ENCODE measurements around the gene UBXN10. TPM values are rescaled to one million over a fixed set of nuclear protein-coding genes. Genes with fewer than 3 reads are reported as not detected.

UBXN10 gene
- total and polyA plus RNA-seq, 10 donors, result 0.07 to 0.26 (median 0.18) TPM

- no peaks in the 10 kb centered on the region for H3K9me3 ChIP-seq
- H3K36me3 ChIP-seq, result no peaks in the 10 kb centered on the region
- TF ChIP-seq CTCF (IDR thresholded peaks at IDR 0.05 in 8 of 11, conservative IDR thresholded peaks at IDR 0.05 in 3 of 11) (no peak), POLR2AphosphoS5 (IDR thresholded peaks at IDR 0.05) (no peak), POLR2A (IDR thresholded peaks at IDR 0.05) (no peak)
- no peak overlapping the region for H3K4me3 ChIP-seq
- intact Hi-C loops (cut with DNase I; ENCODE audit: low total_unique reads), result no loop called here
- no peak overlapping the region for H3K27ac ChIP-seq
- DNase-seq, result no peak
- WGBS, 5 donors, result 72 to 82% (median 74%) methylated on average over 7 of the region's 7 CpGs
- H3K27me3 ChIP-seq (replicated peaks in 1 of 7), result peaks cover 0 to 69% (median 22%) of the 10 kb centered on the region in 7 donors
- peaks cover 0 to 44% (median 22%) of the 10 kb centered on the region in 6 donors for H3K4me1 ChIP-seq
Observed at GRCh38 chr1:20187103-20187812, 1.4 kb downstream of the UBXN10 start.

- H3K36me3 ChIP-seq, result no peaks in the 10 kb centered on the region
- peaks cover 0 to 44% (median 22%) of the 10 kb centered on the region in 6 donors for H3K4me1 ChIP-seq
- no peaks in the 10 kb centered on the region for H3K9me3 ChIP-seq
- 53 to 69% (median 56%) methylated on average over 4 of the region's 4 CpGs for WGBS, 5 donors
- H3K27ac ChIP-seq, result no peak overlapping the region
- peaks cover 0 to 76% (median 22%) of the 10 kb centered on the region in 7 donors for H3K27me3 ChIP-seq (replicated peaks in 1 of 7)
- TF ChIP-seq POLR2AphosphoS5 (IDR thresholded peaks at IDR 0.05) (no peak), POLR2A (IDR thresholded peaks at IDR 0.05) (no peak), CTCF (IDR thresholded peaks at IDR 0.05 in 8 of 11, conservative IDR thresholded peaks at IDR 0.05 in 3 of 11) (no peak)
- H3K4me3 ChIP-seq, result no peak overlapping the region
- no peak for DNase-seq
- intact Hi-C loops (cut with DNase I; ENCODE audit: low total_unique reads), result no loop called here
Observed at GRCh38 chr1:20187813-20188454, 2.0 kb downstream of the UBXN10 start.

GRCh38 chr1:20188455-20188817 lies 2.5 kb downstream of the UBXN10 start:
- peaks cover 0 to 44% (median 22%) of the 10 kb centered on the region in 6 donors for H3K4me1 ChIP-seq
- no peak overlapping the region for H3K4me3 ChIP-seq
- H3K9me3 ChIP-seq, result no peaks in the 10 kb centered on the region
- no peak for DNase-seq
- intact Hi-C loops (cut with DNase I; ENCODE audit: low total_unique reads), result no loop called here
- peaks cover 0 to 77% (median 22%) of the 10 kb centered on the region in 7 donors for H3K27me3 ChIP-seq (replicated peaks in 1 of 7)
- WGBS, 5 donors, result 50 to 65% (median 57%) methylated on average over 4 of the region's 4 CpGs
- no peak for TF ChIP-seq CTCF (IDR thresholded peaks at IDR 0.05 in 8 of 11, conservative IDR thresholded peaks at IDR 0.05 in 3 of 11)
- no peak for TF ChIP-seq POLR2A (IDR thresholded peaks at IDR 0.05)
- no peak for TF ChIP-seq POLR2AphosphoS5 (IDR thresholded peaks at IDR 0.05)
- H3K36me3 ChIP-seq, result no peaks in the 10 kb centered on the region
- no peak overlapping the region for H3K27ac ChIP-seq

- Histone ChIP-seq H3K36me3 (no peaks in the 10 kb centered on the region), H3K27me3 (replicated peaks in 1 of 7) (peaks cover 0 to 72% (median 22%) of the 10 kb centered on the region in 7 donors), H3K9me3 (no peaks in the 10 kb centered on the region), H3K27ac (no peak overlapping the region), H3K4me3 (no peak overlapping the region), H3K4me1 (peaks cover 2 to 42% (median 22%) of the 10 kb centered on the region in 6 donors)
- TF ChIP-seq POLR2AphosphoS5 (IDR thresholded peaks at IDR 0.05), result no peak
- TF ChIP-seq POLR2A (IDR thresholded peaks at IDR 0.05), result no peak
- TF ChIP-seq CTCF (IDR thresholded peaks at IDR 0.05 in 8 of 11, conservative IDR thresholded peaks at IDR 0.05 in 3 of 11), result no peak
- DNase-seq, result no peak
- intact Hi-C loops (cut with DNase I; ENCODE audit: low total_unique reads), result loop anchor here (5.0 kb wide), 1 partner anchor 87 kb away; no protein-coding TSS in a partner anchor
- 90 to 93% (median 92%) methylated on average over 4 of the region's 4 CpGs for WGBS, 5 donors
Observed at GRCh38 chr1:20189664-20190063, 3.8 kb downstream of the UBXN10 start.

All from spleen (tissue), 11 donors.